Endometrial microvascular endothelial cells (primary cell): ENCODE results near the gene SHC4. TPM values are rescaled to one million over a fixed set of nuclear protein-coding genes. Genes with fewer than 3 reads are reported as not detected.

Source experiments
- in situ Hi-C: cut with HindIII; loops from 2 replicates; pipeline ENCODE4 v1.10.0; 2017; ENCODE audit warnings: low sequenced_read_pairs, low pct_unique_long_range_greater_than_20kb; ENCODE audit errors: inconsistent ontology term
- total RNA-seq: library from RNA; depleted of rRNA; stranded (reverse); fragments of >200 nt; gene quantifications from one replicate; pipeline ENCODE4 v1.2.3, GENCODE V29; 2015; ENCODE audit errors: inconsistent ontology term

SHC4 gene, protein sequence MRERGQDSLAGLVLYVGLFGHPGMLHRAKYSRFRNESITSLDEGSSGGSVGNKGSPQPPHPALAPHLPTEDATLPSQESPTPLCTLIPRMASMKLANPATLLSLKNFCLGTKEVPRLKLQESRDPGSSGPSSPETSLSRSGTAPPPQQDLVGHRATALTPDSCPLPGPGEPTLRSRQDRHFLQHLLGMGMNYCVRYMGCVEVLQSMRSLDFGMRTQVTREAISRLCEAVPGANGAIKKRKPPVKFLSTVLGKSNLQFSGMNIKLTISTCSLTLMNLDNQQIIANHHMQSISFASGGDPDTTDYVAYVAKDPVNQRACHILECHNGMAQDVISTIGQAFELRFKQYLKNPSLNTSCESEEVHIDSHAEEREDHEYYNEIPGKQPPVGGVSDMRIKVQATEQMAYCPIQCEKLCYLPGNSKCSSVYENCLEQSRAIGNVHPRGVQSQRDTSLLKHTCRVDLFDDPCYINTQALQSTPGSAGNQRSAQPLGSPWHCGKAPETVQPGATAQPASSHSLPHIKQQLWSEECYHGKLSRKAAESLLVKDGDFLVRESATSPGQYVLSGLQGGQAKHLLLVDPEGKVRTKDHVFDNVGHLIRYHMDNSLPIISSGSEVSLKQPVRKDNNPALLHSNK
- total RNA-seq, result 0.09 TPM

DNA sequence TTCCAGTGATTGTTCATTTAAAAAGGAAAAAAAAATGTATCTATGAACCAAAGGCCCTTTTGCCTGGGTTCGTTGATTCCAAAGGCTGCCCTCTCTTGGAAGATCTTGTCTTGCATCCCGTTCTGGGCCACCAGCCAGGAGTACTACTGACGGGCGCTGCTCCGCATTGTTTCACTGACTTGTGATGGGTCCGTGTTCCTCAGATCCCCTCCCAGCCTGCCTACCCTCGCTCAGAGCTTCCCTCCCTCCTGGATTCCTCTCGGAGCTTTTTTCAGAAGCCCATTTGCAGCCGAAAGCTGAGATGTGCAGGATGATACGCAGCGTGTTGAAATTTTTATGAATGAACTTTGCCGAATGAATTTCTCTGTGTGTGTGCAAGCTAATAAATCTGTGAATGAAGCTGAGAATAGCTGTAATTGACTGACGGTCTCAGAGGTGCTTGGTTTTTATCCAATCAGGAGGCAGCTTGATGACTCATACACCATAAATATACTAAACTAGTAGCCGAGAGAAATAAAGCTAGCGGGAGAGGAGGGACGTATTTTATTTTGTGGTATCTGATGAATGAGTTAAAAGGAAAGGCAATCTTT lies at the start of gene SHC4:
Gene SHC4 (minus strand): TSS at position 396 of the 590 bp plus-strand sequence. CDS start 904 bp downstream, outside the sequence.
- in situ Hi-C loops, result no loop called here

DNA sequence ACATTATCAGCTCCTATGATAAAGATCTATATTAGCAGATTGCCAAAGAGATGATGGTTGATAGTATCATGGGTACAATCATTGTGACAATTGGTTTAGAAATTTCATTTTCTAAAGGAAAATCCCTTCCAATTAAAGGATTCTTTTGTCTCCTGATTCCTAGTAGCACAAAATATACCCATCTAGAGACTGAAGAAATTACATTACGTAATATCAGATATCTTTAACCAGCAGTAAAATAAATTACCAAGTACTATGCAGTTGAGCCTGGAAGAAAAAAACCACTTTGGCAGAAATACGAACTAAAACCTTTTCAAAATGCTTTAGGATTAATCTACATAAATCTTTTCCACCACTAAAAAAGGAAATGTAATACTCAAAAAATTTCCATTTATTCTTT lies 35.6 kb upstream of the SHC4 start:
- in situ Hi-C loops, result no loop called here

DNA sequence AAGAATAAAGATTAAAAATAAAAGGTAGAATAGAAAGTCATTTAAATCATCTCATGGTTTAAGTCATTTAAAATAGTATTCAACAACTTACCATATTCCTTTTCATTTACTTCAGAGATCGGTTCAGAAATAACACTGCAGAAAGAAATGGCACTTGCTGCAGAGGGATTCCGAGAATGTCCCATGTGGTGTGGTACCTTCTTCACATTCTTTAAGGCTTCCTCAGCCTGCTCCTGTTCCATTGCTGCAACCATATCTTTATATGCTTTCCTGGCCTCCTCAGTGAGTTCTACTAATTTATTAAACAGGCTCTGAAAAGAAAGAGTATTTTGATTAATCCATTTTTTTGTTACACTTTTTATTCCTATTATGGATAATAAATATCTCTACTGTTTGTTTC lies 32.6 kb upstream of the SHC4 start:
- in situ Hi-C loops, result no loop called here

DNA sequence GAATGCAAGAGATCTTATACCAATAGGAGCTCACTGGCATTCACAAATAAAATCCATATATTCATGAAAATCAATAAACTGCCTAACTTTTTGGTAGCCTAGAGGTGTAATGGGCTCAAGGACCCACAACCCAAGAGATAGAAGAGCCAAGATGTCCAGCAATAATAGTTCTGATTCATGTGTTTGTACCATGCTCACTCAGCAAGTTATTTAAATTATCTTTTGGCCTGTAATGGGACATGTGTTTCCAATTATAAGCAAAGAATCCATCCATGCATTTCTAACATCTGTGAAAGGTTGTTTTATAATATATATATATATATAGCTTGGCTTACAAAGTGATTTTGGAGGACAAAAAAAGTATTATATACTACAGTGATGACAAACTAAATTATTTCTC lies 29.7 kb upstream of the SHC4 start:
- in situ Hi-C loops, result no loop called here

DNA sequence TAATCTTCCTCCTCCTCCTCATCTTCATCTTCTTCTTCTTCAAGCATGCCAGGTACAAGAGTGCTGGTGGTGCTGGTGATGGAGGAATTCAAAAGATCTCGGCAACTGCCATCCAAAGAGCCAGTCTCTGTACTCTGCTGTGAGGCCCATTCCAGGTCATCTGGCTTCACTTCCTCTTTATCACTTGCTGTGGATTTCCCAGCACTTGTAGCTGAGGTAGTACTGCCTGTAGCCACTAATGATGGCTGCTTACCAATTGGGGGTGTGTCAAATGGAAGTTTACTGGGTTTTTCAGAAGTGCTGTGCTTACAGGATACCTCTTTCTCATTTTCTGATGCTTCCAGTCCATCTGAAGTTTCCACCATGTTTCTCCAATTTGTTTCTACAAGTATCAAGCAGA lies 28.8 kb upstream of the SHC4 start:
- in situ Hi-C loops, result no loop called here

DNA sequence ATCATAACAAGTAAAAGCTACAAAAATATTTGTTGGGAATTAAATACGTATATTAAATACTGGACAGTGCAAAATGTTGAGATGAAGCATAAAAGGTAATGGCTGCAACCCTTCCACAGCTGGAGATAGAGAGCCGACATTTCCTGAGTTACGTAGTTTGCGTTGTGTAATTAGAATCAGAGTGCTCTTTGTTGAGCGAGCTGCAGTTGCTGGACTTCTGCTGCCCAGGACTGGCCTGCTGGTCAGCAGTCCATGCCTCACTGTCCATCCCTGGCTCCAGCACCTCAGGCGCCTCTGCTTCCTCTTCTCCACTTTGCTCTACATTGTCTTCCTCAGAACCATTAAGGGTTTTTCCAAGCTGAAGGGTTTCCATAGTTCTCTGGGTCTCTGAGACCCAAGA lies 28.4 kb upstream of the SHC4 start:
- in situ Hi-C loops, result no loop called here

DNA sequence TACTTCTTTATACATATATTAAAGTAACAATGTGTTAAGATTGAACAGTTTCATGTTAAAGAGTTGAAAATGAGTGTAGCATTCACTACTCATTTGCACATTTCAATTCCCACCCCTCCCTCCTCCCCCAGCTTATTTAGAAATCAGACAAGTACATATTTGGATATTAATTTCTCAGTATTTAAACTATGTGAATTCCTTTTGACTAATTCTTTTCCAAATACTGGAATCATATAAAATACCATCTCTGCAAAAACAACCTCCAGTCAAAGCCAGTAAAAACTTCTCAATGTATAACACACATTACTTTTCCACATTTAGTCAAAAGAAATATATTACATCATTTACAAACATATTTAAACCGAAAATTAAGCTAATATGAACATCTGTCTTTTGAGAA lies 25.5 kb upstream of the SHC4 start:
- in situ Hi-C loops, result no loop called here

DNA sequence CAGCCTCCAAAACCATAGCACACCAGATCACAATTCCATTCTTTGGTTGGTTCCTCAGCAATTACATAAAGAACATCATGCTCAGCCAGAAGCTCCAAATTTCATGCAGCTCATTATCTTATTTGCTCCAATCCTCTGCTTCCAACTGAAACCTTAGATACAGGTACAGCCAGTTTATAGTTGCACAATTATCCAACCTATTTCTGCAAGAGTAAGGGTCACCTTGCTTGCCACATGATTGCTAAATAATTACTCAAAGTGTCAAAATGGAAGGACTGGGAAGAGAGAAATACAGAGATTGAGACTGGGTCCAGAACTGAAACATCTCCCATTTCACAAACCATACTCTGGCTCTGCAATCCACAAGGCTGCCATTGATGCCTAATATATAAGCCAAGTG lies 23.4 kb upstream of the SHC4 start:
- in situ Hi-C loops, result no loop called here

DNA sequence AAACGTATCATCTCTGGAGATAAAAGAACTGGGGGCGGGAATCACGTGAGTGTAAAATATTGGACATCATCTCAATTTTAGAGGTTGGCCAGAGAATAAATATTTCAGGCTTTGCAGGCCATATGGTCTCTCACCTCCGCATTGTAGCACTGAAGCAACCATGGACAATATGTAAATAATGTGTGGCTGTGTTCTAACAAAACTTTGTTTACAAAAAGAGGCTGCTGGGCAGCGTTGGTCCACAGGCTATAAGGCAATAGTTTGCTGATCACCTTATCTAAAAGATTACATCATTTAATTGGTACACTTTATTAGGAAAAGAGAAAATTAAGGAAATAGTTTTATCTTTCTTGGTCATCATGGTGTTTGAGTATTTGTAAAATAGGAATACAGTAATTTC lies 22.5 kb upstream of the SHC4 start:
- in situ Hi-C loops, result no loop called here

DNA sequence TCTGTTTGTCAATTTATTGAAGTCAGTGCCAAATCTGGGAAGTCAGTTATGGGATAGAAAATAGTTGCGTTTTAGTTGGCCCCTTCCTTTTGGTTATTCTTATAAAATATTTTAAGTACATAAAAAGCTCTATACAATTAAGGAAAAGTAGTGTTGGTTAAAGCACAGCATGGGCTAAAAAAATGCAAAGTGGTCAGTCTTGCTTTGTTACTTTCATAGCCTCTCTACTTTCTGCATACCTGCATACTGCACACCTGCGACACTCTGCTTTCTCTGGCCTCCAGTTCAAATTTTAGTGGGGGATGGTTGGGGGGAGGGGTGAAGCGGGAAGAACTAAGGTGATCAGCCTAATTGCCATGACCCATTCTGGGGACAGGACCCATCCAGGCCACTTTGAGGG lies 21.8 kb upstream of the SHC4 start:
- in situ Hi-C loops, result no loop called here

DNA sequence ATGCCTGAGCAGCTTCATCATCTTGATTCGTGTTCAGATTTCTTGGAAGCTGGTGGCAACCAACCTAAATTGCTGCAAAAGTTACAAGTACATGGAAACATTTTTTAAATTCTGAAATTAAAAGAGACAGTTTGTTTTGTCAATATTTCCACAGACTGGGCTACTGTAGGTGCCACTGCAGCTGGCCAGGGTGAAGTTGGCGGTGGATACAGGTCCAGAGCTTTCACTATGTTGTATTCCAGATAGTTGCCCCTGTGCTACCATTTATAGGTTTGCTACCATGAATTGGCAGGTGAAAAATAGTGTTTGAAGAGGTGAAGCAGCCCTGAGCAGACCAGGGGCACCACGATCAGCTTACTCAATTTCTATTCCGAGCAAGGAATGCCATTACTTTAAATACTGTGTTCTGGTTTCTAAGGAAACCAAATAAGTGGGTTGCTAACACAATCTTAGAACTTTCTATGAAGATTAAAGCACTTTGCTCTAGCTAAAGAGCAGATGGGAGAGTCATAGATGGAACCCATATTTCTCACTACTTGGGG lies 21.2 kb upstream of the SHC4 start:
- in situ Hi-C loops, result no loop called here

DNA sequence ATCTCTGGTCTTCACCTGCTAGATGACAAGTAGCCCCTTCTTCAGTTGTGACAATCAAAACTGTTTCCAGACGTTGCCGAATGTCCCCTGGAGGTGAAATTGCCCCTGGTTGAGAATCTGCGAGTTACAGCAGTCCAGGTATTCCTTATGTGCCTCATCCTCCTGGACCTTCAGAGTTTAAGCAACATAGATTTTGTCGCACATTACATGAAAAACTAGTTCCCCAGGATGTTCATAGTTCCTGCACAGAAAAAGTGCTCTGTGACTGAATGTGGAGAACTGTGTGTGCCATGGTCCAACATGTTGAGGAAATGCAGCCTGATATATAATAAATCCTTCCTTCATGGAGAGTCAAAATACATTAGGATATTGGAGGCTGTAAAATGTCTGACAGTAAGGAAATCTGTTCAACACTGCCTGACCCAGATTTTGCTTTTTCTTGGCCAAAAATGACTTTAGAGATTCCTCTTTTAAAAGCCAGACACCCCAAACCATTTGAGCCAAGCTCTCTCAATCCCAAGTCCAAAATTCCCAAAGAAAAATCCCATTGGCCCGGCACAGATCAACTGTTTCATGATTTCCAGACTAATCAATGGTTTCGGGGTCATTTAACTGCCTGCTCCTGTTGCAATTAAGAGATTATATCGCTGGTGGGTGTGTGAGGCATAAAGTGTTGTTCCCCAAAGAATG lies 20.4 kb upstream of the SHC4 start:
- in situ Hi-C loops, result no loop called here

DNA sequence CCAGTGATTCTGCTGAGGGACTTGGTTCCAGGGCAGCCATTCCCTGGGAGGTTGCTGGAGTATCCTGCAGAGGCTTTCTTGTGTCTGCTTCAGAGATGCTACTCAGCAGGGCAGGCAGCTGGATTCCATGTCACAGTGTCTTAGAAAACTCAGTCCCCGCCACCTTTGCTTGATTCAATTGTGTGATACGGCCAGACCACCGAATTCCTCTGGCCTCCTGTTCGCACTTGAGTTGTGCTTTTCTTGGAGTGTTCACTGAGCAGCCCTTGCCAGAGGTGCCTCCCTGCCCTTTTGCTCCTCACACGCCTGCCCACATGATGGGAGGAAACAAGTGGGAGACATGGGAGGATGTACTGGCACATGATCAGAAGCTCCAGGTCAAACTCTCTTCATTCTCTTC lies 19.6 kb upstream of the SHC4 start:
- in situ Hi-C loops, result no loop called here

DNA sequence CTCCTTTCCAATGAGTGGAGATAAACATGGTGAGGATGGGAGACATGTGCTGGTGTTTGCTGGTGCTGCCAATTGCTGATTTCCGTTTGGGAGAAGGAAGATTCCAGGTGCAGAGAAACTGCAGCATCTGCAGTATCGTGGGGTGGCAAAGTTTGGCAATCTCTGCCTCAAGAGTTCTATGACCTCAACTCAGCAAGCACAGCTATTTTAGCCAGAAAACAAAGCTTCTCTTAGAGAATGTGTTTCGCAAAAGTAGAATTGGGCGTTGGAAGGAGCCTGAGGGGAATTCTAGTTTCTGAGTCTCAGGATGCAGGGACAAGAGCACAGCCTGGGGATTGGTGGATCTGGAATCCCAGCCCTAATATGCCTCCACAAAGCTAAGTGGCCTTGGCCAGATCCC lies 18.2 kb upstream of the SHC4 start:
- in situ Hi-C loops, result no loop called here

DNA sequence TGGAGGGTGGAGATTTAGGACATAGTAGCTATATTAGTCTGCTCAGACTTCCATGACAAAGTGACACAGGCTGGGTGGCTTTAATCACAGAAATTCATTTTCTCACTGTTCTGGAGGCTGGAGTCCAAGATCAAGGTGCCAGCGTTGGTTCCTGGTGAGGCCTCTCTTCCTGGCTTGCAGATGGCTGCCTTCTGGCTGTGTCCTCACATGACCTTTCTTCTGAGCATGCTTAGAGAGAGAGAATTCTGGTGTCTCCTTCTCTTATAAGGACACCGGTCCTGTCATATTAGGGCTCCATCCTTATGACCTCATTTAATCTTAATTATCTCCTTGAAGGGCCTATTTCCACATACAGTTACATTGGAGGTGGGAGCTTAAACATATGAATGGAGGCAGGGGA lies 14.9 kb upstream of the SHC4 start:
- in situ Hi-C loops, result no loop called here

DNA sequence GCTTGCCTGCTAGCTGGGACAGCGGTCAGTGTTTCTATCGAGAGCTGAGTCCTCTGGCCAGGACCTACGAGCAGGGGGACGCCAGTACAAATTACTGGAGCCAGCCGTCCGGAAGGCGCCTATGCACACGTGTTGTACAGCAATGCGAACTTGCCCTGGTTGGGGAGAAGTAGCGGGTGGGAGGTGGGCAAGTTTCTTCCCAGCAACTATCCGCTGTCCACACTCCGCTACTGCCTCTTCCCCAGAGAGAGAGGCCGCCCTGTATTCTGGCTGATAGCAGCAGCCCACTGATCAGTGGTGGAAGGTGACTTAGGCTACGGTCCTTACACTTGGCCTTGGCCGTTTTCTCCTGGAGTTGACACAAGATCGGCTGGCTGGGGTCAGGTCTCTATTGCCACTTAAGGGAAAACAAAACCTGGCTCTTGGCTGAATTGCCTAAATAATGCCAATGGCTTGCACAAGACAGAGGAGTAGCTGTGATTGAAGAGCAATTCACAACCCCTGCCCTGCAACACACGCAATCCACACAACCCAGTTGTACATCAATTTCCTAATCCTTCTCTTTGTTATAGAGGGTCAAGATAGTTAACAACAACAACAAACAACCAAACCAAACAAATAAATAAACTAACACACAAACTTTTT lies 12.8 kb upstream of the SHC4 start:
- in situ Hi-C loops, result no loop called here

DNA sequence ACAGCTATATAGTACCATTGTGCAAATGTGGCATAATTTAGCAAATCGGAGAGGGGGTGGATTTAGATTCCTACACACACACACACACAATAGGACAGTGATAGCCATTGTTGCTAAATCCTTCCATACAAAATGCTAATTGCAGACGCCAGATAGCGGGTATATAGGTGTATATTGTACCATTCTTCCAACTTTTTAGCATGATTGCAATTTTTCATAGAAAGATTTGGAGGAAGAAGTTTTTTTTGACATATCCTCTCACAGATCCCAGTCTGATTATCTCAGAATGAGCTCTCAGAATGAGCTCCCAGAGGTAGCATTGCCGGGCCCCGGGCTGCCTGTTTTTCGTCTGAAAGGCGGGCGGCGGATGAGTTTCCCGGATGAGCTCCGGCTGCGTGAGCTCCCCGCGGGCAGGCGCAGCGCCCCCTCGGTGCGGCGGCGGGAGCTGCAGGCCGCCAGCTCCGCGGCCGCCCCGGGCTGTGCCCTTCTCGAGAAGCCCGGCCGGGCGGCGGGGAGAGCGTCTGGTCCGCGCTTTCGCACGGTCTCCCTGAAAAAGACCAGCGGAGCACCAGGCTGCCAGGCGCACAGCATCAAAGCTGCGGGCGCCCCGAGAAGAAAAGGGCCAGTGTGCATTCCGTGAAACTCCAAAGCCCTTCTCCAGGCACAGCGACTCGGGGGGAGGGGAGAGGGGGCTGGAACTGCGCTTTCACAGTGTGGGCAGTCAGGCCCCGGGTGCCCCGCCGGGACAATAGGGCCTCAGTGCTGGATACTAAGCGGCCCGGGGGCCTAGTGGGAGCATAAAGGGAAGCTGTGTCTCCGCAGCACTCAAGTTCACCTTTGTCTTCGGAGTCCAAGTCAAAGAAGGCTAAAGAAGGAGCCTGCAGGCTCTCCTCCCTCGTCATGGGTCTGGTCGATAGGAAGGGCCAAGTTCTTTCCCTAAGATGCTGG lies 12.0 kb upstream of the SHC4 start:
- in situ Hi-C loops, result no loop called here

DNA sequence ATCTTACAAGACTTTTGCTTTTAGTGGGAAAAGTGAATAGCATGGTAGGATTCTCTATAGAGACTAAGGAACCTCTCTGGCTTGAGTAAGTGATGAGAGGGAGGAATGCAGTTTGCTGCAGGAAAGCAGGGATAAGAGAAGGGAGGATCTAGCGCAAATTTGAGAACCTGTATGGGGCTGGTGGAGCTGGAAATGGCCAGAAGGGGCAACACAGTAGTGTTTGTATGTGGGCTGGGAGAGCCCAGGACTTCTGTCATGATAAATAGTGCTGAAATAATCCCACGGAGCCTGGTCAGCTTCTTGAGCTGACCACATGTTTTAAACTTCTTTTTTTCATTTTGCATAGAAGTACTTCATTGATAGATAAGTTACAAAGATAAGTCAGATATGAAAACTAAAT lies 11.2 kb upstream of the SHC4 start:
- in situ Hi-C loops, result no loop called here
